RPMI7951 (cell line): ENCODE results near the gene ADAM8. TPM values are rescaled to one million over a fixed set of nuclear protein-coding genes. Genes with fewer than 3 reads are reported as not detected.
"Not testable (repeated sequence)": the region's sequence is repeated elsewhere in the genome, so short reads cannot be mapped to it uniquely, and the experiment has no call there.

Experiments used
- DNase-seq: peaks from one replicate; pipeline ENCODE4 v3.0.0-alpha.2; 2012; ENCODE audit warnings: low read depth
- total RNA-seq: library from RNA; depleted of rRNA; stranded (reverse); fragments of >200 nt; shearing (Covaris generic); gene quantifications from 2 replicates; pipeline ENCODE4 v1.2.3, GENCODE V29; 2014; rRNA removed

Gene ADAM8
- total RNA-seq: 3.8 and 6.3 TPM in 2 replicates

- no peak for DNase-seq
Measured at GRCh38 chr10:133276435-133277201, at the start of gene ADAM8. Gene ADAM8, minus strand, starts transcription at chr10:133276868. Its CDS starts 51 bp downstream, at chr10:133276817.

- DNase-seq: no peak
Measured at GRCh38 chr10:133326223-133326551, 49.5 kb upstream of the ADAM8 start.

DNA sequence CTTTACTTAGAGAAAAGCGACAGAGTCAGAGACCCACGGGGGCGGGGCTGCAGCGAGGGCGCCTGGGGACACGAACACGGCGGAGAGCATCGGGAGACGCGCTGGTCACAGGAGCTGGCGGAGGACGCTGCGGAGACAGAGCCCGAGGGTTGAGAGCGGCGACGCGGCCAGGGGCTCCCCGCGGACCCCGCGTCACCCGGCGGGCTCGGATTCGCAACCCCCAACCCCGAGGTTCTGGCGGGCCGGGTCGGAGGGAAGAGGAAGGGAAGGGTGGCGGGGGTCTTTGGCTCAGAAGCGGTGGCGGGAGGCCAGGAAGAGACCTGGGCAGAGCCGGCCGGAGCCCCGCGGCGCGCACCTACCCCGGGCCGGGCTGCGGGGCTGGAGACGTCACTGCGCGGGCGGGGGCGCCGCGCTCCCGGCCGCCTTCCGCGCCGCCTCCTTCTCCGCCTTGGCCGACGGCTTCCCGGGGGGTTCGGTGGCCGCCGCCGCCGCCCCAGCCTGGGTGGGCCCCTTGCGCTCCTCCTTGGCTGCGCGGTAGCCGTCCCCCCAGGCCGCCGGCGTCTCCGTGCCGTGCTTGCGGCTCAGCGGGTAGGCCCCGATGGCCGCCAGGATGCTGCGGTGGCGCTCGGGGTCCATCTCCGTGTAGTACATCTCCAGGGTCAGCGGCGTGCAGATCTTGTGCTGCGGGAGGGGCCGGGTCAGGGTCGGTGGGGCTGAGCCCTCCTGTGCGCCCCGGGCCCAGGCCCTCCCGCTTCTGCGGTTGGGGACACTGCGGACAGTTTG, 49.0 kb upstream of the ADAM8 start:
- DNase-seq: no peak

DNA sequence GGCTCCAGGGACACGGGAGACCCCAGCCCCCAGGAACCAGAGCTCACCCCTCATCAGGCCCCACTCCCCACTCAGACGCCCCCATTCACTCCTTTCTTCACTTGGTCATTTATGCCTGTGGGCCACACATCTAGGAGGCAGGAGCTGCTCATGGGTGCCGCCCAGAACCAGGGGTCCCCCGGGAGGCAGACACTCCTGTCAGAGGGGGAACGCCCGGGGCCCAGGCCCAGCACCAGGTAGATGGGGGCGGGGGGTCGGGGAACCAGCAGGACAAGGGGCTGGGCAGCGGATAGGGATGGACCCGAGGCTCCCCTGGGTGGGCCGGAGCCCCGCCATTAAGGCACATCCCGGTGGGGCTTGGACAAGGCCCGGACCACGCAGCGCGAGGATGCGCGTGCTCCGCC, 48.2 kb upstream of the ADAM8 start:
- no peak for DNase-seq

- peak; percentile 58 for DNase-seq
Measured at GRCh38 chr10:133324198-133324792, 47.6 kb upstream of the ADAM8 start.

GRCh38 chr10:133322064-133322709, 45.5 kb upstream of the ADAM8 start:
- not testable (repeated sequence) for DNase-seq

- DNase-seq: not testable (repeated sequence)
Measured at GRCh38 chr10:133320852-133321422, 44.3 kb upstream of the ADAM8 start.

- DNase-seq: no peak
Measured at GRCh38 chr10:133318494-133319127, 41.9 kb upstream of the ADAM8 start.

DNA sequence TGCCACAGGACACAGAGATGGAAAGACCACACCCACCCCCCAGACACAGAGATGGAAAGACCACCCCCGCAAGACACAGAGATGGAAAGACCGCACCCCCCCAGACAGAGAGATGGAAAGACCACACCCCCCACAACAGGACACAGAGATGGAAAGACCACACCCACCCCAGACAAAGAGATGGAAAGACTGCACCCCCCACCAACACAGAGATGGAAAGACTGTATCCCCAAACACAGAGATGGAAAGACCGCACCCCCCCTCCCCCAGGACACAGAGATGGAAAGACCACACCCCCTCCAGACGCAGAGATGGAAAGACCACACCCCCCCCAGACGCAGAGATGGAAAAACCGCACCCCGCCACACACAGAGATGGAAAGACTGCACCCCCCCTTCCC, 40.1 kb upstream of the ADAM8 start:
- DNase-seq: no peak

DNA sequence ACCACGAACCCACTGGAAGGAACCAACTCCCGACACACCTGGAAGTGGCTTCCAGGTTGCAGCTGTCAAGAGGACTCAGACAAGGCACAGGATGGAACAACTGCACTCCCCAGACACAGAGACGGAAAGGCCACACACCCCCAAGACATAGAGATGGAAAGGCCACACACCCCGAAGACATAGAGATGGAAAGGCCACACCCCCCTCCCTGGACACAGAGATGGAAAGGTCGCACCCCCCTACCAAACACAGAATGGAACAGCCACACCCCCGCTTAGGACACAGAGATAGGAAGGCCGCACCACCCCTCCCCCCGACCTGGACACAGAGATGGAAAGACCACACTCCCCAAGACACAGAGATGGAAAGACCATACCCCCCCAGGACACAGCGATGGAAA, 39.6 kb upstream of the ADAM8 start:
- no peak for DNase-seq

GRCh38 chr10:133315847-133316246, 39.2 kb upstream of the ADAM8 start:
- peak; percentile 28 for DNase-seq

- no peak for DNase-seq
Measured at GRCh38 chr10:133314911-133315310, 38.2 kb upstream of the ADAM8 start.

DNA sequence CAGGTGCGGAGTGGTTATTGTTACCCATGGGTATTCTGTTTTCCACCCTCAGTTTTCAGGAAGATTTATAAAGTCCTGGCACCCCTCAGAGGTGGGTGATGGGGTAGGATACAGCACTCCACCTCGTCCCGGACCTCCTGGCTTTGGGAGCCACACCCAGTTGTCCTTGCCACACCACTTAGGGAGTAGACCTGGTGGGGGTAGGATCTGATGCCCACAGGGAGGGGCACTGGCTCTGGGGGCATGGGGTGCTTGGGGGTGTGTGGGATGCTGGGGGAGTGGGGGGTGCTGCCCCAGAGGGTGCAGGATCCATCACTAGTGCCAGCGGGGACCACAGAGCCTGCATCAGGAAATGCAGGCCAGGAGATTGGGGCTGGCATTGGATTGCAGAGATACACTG, 36.5 kb upstream of the ADAM8 start:
- DNase-seq: no peak

DNA sequence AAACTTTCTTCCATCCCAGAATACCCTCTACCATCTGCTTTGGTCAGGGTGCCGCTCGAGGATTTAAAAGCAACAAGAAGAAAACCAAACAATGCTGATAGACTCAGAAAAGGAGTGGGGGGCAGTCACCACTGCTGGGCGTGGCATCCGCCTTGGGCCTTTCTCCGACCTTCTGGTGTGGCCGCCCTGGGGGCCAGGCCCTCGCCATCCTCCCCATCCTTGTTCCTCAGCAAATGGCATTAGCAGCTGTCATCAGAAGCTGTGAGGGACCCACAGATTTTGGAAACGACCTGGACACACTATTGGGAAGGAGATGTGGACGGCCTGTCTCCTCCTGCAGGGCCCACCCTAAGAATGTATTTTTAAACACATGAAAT, 36.1 kb upstream of the ADAM8 start:
- DNase-seq: no peak

DNA sequence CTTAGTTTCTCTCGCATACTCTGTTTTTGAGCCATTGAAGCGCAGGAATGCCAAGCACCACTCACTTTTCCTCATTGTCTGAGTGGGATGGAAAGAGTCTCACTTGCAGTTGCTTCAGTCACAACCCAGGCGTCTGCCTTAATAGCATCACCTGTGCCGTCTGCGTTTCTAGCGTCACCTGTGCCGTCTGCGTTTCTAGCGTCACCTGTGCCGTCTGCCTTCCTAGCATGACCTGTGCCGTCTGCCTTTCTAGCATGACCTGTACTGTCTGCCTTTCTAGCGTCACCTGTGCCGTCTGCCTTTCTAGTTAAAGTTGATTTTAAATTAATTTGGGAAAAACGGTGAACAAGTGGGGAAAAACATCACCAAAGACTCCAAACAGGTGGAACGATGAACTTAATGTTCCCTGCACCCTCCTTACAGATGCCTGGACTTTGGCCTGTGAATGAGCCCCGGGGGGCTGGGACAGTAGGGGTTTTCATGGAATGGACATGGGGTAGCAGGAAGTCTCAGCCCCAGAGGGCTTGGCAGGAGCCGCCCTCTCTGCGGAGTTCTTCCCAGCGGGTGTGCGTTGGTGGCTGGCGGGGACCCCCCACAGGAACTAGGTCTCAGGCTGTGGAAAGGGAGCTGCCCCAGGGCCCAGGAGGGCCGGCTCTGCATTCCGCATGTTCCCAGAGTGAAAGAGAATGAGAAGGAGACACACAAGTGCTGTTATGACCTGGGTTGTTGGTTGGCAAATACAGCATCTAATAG, 35.5 kb upstream of the ADAM8 start:
- DNase-seq: no peak

- DNase-seq: no peak
Measured at GRCh38 chr10:133311570-133311969, 34.9 kb upstream of the ADAM8 start.

DNA sequence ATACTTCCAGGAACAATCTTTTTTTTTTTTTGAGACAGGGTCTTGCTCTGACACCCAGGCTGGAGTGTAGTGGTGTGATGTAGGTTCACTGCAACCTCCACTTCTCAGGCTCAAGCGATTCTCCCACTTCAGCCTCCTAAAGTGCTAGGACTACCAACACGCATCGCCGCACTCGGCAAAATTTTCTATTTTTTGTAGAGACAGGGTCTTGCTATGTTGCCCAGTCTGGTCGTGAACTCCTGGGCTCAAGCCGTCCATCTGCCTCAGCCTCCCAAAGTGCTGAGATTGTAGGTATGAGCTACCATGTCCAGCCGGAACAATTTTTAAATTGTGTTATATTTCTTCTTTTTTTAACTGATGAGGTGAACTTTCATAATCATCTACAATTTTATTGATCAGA, 34.1 kb upstream of the ADAM8 start:
- no peak for DNase-seq

DNA sequence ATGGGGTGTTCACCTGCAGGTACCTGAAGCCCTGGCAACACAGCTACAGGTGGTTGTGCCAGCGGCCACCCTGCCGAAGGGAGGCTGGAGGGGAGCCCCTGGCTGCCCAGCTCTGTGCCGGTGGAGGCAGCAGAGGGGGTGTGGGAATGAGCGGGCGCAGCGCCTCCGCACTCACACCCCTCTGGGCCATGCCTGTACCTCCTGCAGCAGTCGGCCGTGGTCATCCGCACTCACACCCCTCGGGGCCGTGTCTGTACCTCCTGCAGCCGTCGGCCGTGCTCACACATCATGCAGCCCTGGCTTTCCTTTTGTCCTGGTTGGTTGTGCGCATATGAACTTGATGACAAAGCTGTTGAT, 33.7 kb upstream of the ADAM8 start:
- no peak for DNase-seq

DNA sequence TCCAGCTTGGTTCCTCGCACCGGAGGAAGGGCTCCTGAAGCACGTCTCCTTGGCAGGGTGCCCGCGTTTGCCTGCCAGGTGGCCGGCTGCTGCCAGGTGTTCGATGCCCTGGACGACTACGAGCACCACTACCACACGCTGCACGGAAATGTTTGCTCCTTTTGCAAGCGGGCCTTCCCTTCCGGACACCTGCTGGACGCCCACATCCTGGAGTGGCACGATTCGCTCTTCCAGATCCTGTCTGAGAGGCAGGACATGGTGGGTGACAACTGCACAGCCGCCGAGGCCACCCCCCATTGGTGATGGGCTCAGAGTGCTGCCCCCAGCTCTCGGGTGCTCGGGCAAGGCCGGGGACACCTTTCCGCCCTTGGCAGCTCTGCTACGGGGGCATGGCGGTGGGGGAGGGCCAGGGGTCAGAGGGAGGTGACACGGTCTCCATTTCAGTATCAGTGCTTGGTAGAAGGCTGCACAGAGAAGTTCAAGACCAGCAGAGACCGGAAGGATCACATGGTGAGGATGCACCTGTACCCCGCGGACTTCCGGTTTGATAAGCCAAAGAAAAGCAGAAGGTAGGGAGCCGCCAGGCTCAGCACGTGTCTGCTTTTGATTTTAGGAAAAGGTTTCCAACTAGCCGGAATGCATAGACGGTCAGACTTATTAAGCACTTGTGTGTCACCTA, 33.2 kb upstream of the ADAM8 start:
- no peak for DNase-seq

GRCh38 chr10:133309100-133309719, 32.5 kb upstream of the ADAM8 start:
- peak; percentile 77 for DNase-seq
